ENCODE measurements around the gene CELSR2.
"Not testable (repeated sequence)": the region's sequence is repeated elsewhere in the genome, so short reads cannot be mapped to it uniquely, and the experiment has no call there.

Gene CELSR2

GRCh38 chr1:109248797-109249629 is at the start of gene CELSR2:
TSS of gene CELSR2 (plus strand) at chr1:109249539. CDS start at chr1:109250080, 541 bp downstream.
- peak; percentile 68 for DNase-seq

- DNase-seq: no peak
These were observed 49.6 kb upstream of the CELSR2 start for GRCh38 chr1:109199710-109200109.

DNA sequence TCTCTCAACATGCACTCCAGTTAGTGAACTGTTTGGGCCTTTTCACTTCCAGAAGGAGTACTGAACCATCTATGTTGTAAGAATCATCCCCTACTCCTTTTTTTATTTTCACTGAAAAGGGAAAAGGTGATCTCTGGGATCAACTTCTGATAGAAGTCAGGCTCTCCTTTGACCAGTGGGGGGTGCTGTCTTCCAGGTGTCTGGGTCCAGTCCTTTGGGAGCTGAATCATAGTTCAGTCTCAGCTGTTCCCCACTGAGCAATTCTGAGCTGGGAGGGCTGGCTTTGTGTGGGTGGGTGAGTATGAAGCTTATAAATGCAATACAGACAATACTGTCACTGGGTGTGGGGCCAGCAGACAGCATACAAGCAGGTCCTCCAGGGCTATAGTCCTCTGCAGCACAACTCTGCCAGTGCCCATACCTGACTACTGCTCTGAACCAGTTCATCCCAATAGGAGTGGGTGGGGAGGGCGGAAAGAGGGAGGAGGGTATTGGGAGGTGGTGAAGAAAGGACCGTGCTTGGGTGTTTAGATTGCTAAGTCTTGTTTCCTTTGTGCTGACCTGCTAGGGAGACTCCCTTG is 48.1 kb upstream of the CELSR2 start:
- peak; percentile 84 for DNase-seq

GRCh38 chr1:109204484-109204883 is 44.9 kb upstream of the CELSR2 start:
- DNase-seq: no peak

- no peak for DNase-seq
These were observed 43.0 kb upstream of the CELSR2 start for GRCh38 chr1:109206339-109206738.

GRCh38 chr1:109207467-109208103 is 41.8 kb upstream of the CELSR2 start:
- DNase-seq: no peak

- no peak for DNase-seq
These were observed 40.9 kb upstream of the CELSR2 start for GRCh38 chr1:109208394-109208793.

DNA sequence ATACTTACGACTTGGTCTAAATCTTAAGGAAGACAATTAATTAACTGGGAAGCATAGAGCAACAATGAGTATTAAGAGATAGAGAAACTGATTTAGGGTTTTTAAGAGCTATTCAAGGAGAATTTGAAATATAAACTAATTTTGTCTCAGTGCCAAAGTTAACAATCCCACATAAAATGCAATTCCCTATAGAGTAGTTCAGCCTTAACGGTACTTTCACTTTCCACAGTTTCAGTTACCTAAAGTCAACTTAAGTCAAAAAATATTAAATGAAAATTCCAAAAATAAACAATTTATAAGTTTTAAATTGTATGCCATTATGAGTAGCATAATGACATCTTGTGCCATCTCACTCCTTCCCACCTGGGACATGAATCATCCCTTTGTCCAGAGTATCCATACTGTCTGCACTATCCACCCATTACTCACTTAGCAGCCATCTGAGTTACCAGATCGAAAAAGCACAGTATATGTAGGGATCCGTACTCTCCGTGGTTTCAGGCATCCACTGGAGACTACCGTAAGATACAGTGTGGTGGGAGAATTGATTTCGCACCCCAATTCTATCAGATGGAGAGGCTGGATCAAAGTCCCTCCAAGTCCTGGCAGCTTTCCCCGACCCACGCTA is 40.4 kb upstream of the CELSR2 start:
- DNase-seq: no peak

DNA sequence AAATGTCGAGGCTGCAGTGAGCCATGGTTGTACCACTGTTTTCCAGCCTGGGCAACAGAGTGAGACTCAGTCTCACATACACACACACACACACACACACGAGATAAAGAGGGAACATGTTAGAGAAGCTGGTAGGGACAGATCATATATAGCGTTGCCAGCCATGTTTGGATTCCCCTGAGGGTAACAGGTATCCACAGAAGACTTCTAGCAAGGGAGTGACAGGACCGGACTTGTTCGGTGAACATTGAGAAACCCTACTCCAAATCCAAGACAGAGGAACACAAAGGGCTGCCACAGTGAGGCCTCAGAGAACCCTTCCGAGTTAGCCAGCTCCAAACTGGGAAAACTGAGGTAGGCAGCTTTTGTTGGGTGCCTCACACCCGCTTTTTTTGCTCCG is 39.3 kb upstream of the CELSR2 start:
- DNase-seq: no peak

DNA sequence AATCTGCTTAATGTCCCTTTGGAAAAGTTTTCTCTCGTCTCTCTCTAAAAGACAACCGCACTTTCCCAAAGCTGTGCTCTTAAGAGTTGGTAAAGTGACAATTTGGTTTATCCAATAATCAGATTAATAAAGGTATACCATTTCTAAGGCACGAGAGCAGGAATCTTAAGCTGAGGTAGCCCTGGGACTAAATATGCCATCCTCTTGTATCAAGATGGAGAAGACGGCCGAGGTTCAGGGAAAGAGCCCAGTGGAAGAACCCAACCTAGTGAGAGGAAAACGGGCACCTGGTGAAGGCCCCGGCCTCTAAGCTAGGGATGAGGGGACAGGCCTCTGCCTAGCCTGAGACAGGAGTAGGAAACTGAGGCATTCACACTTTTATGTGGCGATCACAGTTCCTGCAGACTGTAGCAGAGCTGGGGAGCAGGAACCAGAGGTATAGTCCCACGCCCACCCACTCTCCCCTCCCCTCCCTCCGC is 36.0 kb upstream of the CELSR2 start:
- no peak for DNase-seq

DNA sequence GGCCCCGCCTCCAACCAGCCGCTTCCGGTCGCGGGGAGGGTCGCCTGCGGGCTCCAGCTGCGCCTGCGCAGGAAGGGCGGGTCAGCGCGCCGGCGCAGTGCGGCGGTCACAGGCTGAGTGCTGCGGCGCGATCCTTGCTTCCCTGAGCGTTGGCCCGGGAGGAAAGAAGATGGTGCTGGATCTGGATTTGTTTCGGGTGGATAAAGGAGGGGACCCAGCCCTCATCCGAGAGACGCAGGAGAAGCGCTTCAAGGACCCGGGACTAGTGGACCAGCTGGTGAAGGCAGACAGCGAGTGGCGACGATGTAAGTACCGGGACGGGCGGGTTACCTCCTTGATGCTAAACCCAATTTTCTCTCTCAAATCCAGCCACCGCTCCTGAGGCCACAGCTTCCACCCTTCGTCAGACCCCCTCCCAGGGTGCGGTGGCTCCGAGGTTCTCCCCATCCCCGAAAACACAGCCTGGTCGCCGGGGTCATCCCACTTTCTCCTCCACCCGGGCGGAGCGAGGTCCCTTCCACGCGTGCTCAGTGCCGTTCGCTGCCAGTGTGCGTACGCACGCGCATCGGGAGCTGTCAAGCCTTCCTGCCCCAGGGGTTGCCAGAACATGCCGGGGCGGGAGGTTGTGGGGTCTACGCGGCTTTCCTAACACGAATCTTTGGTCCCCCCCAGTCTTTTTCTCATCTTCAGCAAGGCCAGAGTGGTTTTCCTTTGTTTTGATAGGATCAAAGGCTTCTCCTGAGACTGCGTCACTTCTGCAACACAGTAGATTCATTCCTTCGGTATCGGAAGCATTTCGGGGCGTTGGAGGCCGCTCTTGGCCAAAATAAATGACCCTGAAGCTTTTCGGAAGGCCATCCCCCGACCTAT is 35.3 kb upstream of the CELSR2 start, which contains the start of gene SARS1:
TSS of gene SARS1 (plus strand) at position 95 of the 870 bp plus-strand sequence. CDS start at position 170, 75 bp downstream.
- DNase-seq: peak; percentile 91

GRCh38 chr1:109214695-109215623 is 34.4 kb upstream of the CELSR2 start:
- peak; percentile 66 for DNase-seq

DNA sequence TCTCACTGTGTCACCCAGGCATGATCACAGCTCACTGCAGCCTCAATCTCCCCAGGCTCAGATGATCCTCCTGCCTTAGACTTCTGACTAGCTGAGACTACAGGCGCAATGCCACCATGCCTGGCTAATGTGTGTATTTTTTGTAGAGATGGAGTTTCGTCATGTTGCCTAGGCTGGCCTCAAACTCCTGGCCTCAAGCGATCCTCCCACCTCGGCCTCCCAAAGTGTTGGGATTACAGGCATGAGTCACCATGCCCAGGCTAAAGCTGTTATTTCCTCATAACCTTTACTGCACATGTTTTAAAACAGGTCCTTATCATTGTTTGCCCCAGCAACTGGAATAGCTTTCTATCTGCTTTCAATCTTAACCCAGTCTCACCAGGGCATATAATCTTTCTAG is 32.7 kb upstream of the CELSR2 start:
- no peak for DNase-seq

GRCh38 chr1:109218516-109218915 is 30.8 kb upstream of the CELSR2 start:
- DNase-seq: no peak

GRCh38 chr1:109221201-109221600 is 28.1 kb upstream of the CELSR2 start:
- not testable (repeated sequence) for DNase-seq

- DNase-seq: no peak
These were observed 24.0 kb upstream of the CELSR2 start for GRCh38 chr1:109225308-109225707.

- no peak for DNase-seq
These were observed 23.5 kb upstream of the CELSR2 start for GRCh38 chr1:109225711-109226445.

GRCh38 chr1:109228167-109228566 is 21.2 kb upstream of the CELSR2 start:
- no peak for DNase-seq

DNA sequence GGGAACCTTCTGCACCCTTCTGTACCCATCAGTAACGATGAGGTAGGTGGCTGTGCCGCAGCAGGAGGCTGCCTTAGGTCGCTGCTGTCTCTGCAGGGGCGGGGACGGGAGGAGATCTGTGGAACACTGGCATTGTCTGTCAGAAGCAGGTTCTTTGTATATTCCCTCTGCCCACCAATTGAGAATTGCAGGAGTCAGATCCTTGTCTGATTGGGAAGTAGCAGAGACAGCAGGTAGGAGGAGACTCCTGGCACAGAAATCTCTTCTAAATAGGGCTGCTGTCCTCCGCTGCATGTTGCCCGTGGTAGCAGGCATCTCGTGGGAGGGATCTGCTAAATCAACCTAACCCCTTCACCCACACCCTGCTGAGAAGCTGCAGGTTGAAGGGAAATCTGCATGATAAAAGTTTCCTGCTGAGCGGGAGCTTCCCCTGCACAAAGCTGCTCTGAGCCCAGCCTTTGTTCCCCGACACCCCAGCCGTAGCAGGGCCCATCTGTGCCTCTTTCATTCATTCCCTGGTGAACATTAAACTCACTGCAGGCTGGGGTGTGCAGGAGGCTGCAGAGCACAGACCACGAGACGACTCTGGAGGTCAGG is 19.7 kb upstream of the CELSR2 start:
- no peak for DNase-seq

GRCh38 chr1:109231066-109231465 is 18.3 kb upstream of the CELSR2 start:
- DNase-seq: no peak
